SK-N-MC (cell line): ENCODE data around the gene IFNG-AS1.

Experiments used
- EZH2 ChIP-seq: fragments of 200-600 bp; sonication (generic); IDR thresholded peaks from one replicate; pipeline ENCODE4 v1.6.1; 2017; ENCODE audit warnings: antibody characterized with exemption
- FOXP2 ChIP-seq: optimal IDR thresholded peaks from 2 replicates; pipeline ENCODE3; 2011; ENCODE audit warnings: mild to moderate bottlenecking, moderate library complexity; ENCODE audit not compliant: insufficient read depth; ENCODE audit errors: extremely low read length, control extremely low read depth
- POLR2AphosphoS5 ChIP-seq: IDR thresholded peaks from 2 replicates; pipeline ENCODE4 v1.6.1; 2012; ENCODE audit warnings: mild to moderate bottlenecking, low read depth, low read length, borderline replicate concordance

- TF ChIP-seq EZH2 = no peak
- TF ChIP-seq POLR2AphosphoS5 = no peak
- no peak for TF ChIP-seq FOXP2
These were observed 67.1 kb downstream of the IFNG-AS1 start for GRCh38 chr12:68056300-68056699.
